WTC11 (cell line): ENCODE results near the gene PLK3.

ENCODE experiments used
- ATF1 ChIP-seq: sonication (generic); formaldehyde crosslinking; IDR thresholded peaks from 2 replicates; pipeline ENCODE4 v1.8.1; 2023; ENCODE audit warnings: mild to moderate bottlenecking, moderate library complexity, missing genetic modification reagents
- ATF3 ChIP-seq: sonication (generic); formaldehyde crosslinking; conservative IDR thresholded peaks from 2 replicates; pipeline ENCODE4 v1.8.1; 2022; ENCODE audit warnings: mild to moderate bottlenecking, missing genetic modification reagents
- CTCF ChIP-seq: fragments of 200-600 bp; IDR thresholded peaks from 2 replicates; pipeline ENCODE4 v1.8.0; 2022; ENCODE audit warnings: antibody characterized with exemption
- E2F1 ChIP-seq: sonication (generic); formaldehyde crosslinking; IDR thresholded peaks from 2 replicates; pipeline ENCODE4 v1.8.0; 2022; ENCODE audit warnings: mild to moderate bottlenecking, missing genetic modification reagents
- MAX ChIP-seq: sonication (generic); formaldehyde crosslinking; IDR thresholded peaks from 2 replicates; pipeline ENCODE4 v1.8.0; 2022; ENCODE audit warnings: mild to moderate bottlenecking, missing genetic modification reagents
- ZBTB21 ChIP-seq: sonication (generic); formaldehyde crosslinking; IDR thresholded peaks from 2 replicates; pipeline ENCODE4 v1.8.1; 2023; ENCODE audit warnings: mild to moderate bottlenecking, missing genetic modification reagents, borderline replicate concordance

- TF ChIP-seq CTCF (no peak), MAX (no peak), ATF3 (CRISPR knock-in tag) (no peak), E2F1 (CRISPR knock-in tag) (no peak), ATF1 (no peak), ZBTB21 (no peak)
These were observed 34.2 kb downstream of the PLK3 start for GRCh38 chr1:44834328-44834727.
